Vagina (tissue), 2 donors: Measurements from ENCODE around the gene PDIA5.

Experiments
- CTCF ChIP-seq, 3 experiments: fragments of 450-650 bp in 2 of 3; fragments of 200-600 bp in 1 of 3; sonication (generic) in 1 of 3; IDR thresholded peaks; one replicate each; pipeline ENCODE4 v1.5.1; 2017 to 2019; ENCODE audit warnings: antibody characterized with exemption in 3 of 3, mild to moderate bottlenecking in 2 of 3, moderate library complexity in 2 of 3
- POLR2A ChIP-seq, 2 donors: fragments of 450-650 bp; IDR thresholded peaks; one replicate each; pipeline ENCODE4 v1.6.1; 2017; ENCODE audit warnings: antibody characterized with exemption in 2 of 2, mild to moderate bottlenecking in 2 of 2, moderate library complexity in 2 of 2
- POLR2AphosphoS5 ChIP-seq, 2 donors: sonication (generic); formaldehyde crosslinking; IDR thresholded peaks; one replicate each; pipeline ENCODE4 v1.9.0; 2017; ENCODE audit warnings: antibody characterized with exemption in 2 of 2, mild to moderate bottlenecking in 2 of 2, low read depth in 1 of 2; ENCODE audit not compliant: insufficient read depth in 1 of 2

GRCh38 chr3:123054931-123055330 lies 11.9 kb upstream of the PDIA5 start:
- no peak for TF ChIP-seq CTCF (IDR thresholded peaks at IDR 0.05)
- no peak for TF ChIP-seq POLR2A (IDR thresholded peaks at IDR 0.05)
- no peak for TF ChIP-seq POLR2AphosphoS5 (IDR thresholded peaks at IDR 0.05; ENCODE audit: insufficient read depth in 1 of 2, low read depth in 1 of 2)
